EL (cell line): ENCODE data around the gene PTPRB.
"Not testable (repeated sequence)": the region's sequence is repeated elsewhere in the genome, so short reads cannot be mapped to it uniquely, and the experiment has no call there.

Experiments
- DNase-seq: peaks from one replicate; pipeline ENCODE4 v3.0.0-alpha.2; 2016

Gene PTPRB

GRCh38 chr12:70535896-70536374 is 101.3 kb downstream of the PTPRB start:
- DNase-seq, result no peak

- no peak for DNase-seq
Measured at GRCh38 chr12:70534466-70534865, 102.8 kb downstream of the PTPRB start.

- DNase-seq, result no peak
Measured at GRCh38 chr12:70529647-70530046, 107.6 kb downstream of the PTPRB start.

GRCh38 chr12:70520847-70521246 is 116.4 kb downstream of the PTPRB start:
- no peak for DNase-seq

- DNase-seq, result no peak
Measured at GRCh38 chr12:70513426-70513825, 123.8 kb downstream of the PTPRB start.

- no peak for DNase-seq
Measured at GRCh38 chr12:70508178-70508577, 129.1 kb downstream of the PTPRB start.

- no peak for DNase-seq
Measured at GRCh38 chr12:70507442-70507841, 129.8 kb downstream of the PTPRB start.

GRCh38 chr12:70497508-70497907 is 139.7 kb downstream of the PTPRB start:
- no peak for DNase-seq

GRCh38 chr12:70492904-70493303 is 144.3 kb downstream of the PTPRB start:
- not testable (repeated sequence) for DNase-seq

- DNase-seq, result not testable (repeated sequence)
Measured at GRCh38 chr12:70490928-70491327, 146.3 kb downstream of the PTPRB start.

GRCh38 chr12:70487440-70487839 is 149.8 kb downstream of the PTPRB start:
- no peak for DNase-seq

GRCh38 chr12:70486588-70486987 is 150.6 kb downstream of the PTPRB start:
- DNase-seq, result no peak

GRCh38 chr12:70485704-70486103 is 151.5 kb downstream of the PTPRB start:
- DNase-seq, result no peak

- DNase-seq, result no peak
Measured at GRCh38 chr12:70484464-70484863, 152.8 kb downstream of the PTPRB start.

- no peak for DNase-seq
Measured at GRCh38 chr12:70482764-70483163, 154.5 kb downstream of the PTPRB start.

GRCh38 chr12:70469221-70469820 is 167.9 kb downstream of the PTPRB start:
- no peak for DNase-seq

- DNase-seq, result no peak
Measured at GRCh38 chr12:70468741-70469140, 168.5 kb downstream of the PTPRB start.

- DNase-seq, result no peak
Measured at GRCh38 chr12:70467918-70468733, 169.1 kb downstream of the PTPRB start.

- no peak for DNase-seq
Measured at GRCh38 chr12:70467476-70467875, 169.8 kb downstream of the PTPRB start.

- DNase-seq, result no peak
Measured at GRCh38 chr12:70466753-70467152, 170.5 kb downstream of the PTPRB start.
